Upper lobe of left lung (tissue), 6 donors: Measurements from ENCODE around the gene SBF2. TPM values are rescaled to one million over a fixed set of nuclear protein-coding genes. Genes with fewer than 3 reads are reported as not detected.

ENCODE experiments used
- ATAC-seq, 2 donors: fragments of 200-7000 bp; cut with Tn5 transposase; one replicate each; pipeline ENCODE4 v1.9.1; 2022; ENCODE audit warnings: mild to moderate bottlenecking in 2 of 2, moderate library complexity in 2 of 2; ENCODE audit not compliant: low FRiP score in 2 of 2
- DNase-seq, 2 donors: peaks; one replicate each; pipeline ENCODE4 v3.0.0-alpha.2; 2019 to 2020
- H3K27ac ChIP-seq, 4 donors: fragments of 200-600 bp; sonication (generic); one replicate each; pipeline ENCODE4 v1.5.1; 2016 to 2019
- H3K27me3 ChIP-seq, 4 donors: fragments of 200-600 bp; sonication (generic); one replicate each; pipeline ENCODE4 v1.5.1; 2017 to 2019
- H3K36me3 ChIP-seq, 4 donors: fragments of 200-600 bp; sonication (generic); one replicate each; pipeline ENCODE4 v1.5.1; 2016 to 2019
- H3K4me1 ChIP-seq, 4 donors: fragments of 200-600 bp; sonication (generic); one replicate each; pipeline ENCODE4 v1.5.1; 2018 to 2019
- H3K4me3 ChIP-seq, 4 donors: fragments of 200-600 bp; sonication (generic); one replicate each; pipeline ENCODE4 v1.5.1; 2017 to 2019; ENCODE audit warnings: mild to moderate bottlenecking in 2 of 4, moderate library complexity in 1 of 4
- H3K9me3 ChIP-seq, 4 donors: fragments of 200-600 bp; sonication (generic); one replicate each; pipeline ENCODE4 v1.5.1; 2018 to 2019
- EP300 ChIP-seq, 4 donors: sonication (generic); formaldehyde crosslinking; IDR thresholded peaks; one replicate each; pipeline ENCODE4 v1.5.1; 2017; ENCODE audit warnings: antibody characterized with exemption in 4 of 4, control low read depth in 2 of 4
- POLR2A ChIP-seq, 4 donors: fragments of 450-650 bp; IDR thresholded peaks; one replicate each; pipeline ENCODE4 v1.5.1; 2016 to 2017; ENCODE audit warnings: antibody characterized with exemption in 4 of 4, mild to moderate bottlenecking in 2 of 4
- POLR2AphosphoS5 ChIP-seq, 2 donors: sonication (generic); formaldehyde crosslinking; IDR thresholded peaks; one replicate each; pipeline ENCODE4 v1.5.1; 2017; ENCODE audit warnings: antibody characterized with exemption in 2 of 2
- WGBS, 2 donors: methylation state at CpG; one replicate each; pipeline ENCODE4 v1.1.5; 2017 to 2018; 5-methylcytosine and 5-hydroxymethylcytosine counted together
- total RNA-seq, 6 donors: library from RNA; depleted of rRNA in 4 of 6; stranded (reverse); fragments of >200 nt in 4 of 6; gene quantifications; one replicate each; pipeline versions ENCODE4 v1.1.0 to v1.2.1, GENCODE V29; 2016 to 2021
- TF ChIP-seq, protein P1 (sequence below), 6 experiments: fragments of 450-650 bp in 4 of 6; fragments of 200-600 bp in 2 of 6; sonication (generic) in 2 of 6; IDR thresholded peaks; one replicate each; pipeline ENCODE4 v1.5.1; 2016 to 2019; ENCODE audit warnings: antibody characterized with exemption in 6 of 6
- donor health status: DM: no; HTN: no; CAD: no; lungs with moderate emphysema.
- donor health status: DM: no; HTN: yes; CAD: no; lungs with severe emphysema.

Gene SBF2
- total RNA-seq, 6 donors from 2014 or later: 22.2 to 54.5 (median 41.2) TPM

DNA sequence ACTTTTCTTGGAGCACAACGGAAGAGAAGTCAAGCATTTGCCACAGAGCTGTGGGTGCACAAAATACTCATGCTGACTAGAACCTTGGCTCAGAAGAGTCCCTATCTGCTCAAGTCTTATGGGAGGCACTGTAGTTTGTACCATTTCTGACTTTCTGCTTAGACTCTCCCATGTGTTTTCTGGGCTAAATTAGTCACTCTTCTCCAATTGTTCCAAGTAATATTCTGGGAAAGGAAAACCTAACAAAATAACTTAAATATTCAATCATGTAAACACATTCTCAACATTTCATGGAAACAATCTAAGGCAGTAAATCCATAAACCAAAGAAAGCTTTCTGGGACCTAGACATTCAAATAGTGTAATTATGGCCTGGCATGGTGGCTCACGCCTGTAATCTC, 409.4 kb downstream of the SBF2 start:
- TF ChIP-seq, protein P1, sequence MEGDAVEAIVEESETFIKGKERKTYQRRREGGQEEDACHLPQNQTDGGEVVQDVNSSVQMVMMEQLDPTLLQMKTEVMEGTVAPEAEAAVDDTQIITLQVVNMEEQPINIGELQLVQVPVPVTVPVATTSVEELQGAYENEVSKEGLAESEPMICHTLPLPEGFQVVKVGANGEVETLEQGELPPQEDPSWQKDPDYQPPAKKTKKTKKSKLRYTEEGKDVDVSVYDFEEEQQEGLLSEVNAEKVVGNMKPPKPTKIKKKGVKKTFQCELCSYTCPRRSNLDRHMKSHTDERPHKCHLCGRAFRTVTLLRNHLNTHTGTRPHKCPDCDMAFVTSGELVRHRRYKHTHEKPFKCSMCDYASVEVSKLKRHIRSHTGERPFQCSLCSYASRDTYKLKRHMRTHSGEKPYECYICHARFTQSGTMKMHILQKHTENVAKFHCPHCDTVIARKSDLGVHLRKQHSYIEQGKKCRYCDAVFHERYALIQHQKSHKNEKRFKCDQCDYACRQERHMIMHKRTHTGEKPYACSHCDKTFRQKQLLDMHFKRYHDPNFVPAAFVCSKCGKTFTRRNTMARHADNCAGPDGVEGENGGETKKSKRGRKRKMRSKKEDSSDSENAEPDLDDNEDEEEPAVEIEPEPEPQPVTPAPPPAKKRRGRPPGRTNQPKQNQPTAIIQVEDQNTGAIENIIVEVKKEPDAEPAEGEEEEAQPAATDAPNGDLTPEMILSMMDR (IDR thresholded peaks at IDR 0.05): no peak
- TF ChIP-seq POLR2A (IDR thresholded peaks at IDR 0.05): no peak
- TF ChIP-seq POLR2AphosphoS5 (IDR thresholded peaks at IDR 0.05): no peak
- no peak for TF ChIP-seq EP300 (IDR thresholded peaks at IDR 0.05)
- no peak for ATAC-seq
- no peak for DNase-seq
- WGBS, 2 donors: 89 to 97% methylated on average over 2 of the region's 2 CpGs
- no peaks in the 10 kb centered on the region for H3K36me3 ChIP-seq
- no peaks in the 10 kb centered on the region for H3K9me3 ChIP-seq
- H3K27me3 ChIP-seq: no peaks in the 10 kb centered on the region
- H3K4me1 ChIP-seq: no peaks in the 10 kb centered on the region
- no peak overlapping the region for H3K27ac ChIP-seq
- H3K4me3 ChIP-seq: no peak overlapping the region

DNA sequence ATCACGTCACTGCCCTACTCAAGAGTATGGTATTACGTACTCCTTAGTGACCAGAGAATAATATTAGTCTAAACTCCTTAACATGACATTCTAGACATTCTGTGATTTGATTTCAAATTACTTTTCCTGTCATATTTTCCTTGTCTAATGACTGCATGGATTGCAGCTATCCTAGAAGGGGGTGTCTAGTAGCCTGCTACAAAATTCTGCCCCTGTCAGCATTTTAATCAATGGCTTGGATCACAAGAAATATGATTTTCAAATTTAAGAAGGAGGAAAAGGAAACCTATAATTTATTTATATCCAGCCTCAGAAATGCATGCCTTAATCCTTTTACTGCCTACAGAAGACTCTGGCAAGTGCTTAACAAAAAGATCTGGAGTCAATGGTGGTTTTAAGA, 413.4 kb downstream of the SBF2 start:
- ATAC-seq (no peak), DNase-seq (no peak)
- H3K27ac ChIP-seq: no peak overlapping the region
- H3K9me3 ChIP-seq: no peaks in the 10 kb centered on the region
- no peaks in the 10 kb centered on the region for H3K27me3 ChIP-seq
- WGBS, 2 donors: 93 to 95% methylated on average over 2 of the region's 2 CpGs
- H3K4me1 ChIP-seq: no peaks in the 10 kb centered on the region
- no peaks in the 10 kb centered on the region for H3K36me3 ChIP-seq
- no peak for TF ChIP-seq EP300 (IDR thresholded peaks at IDR 0.05)
- TF ChIP-seq, protein P1 (IDR thresholded peaks at IDR 0.05): no peak
- no peak for TF ChIP-seq POLR2AphosphoS5 (IDR thresholded peaks at IDR 0.05)
- TF ChIP-seq POLR2A (IDR thresholded peaks at IDR 0.05): no peak
- H3K4me3 ChIP-seq: no peak overlapping the region

DNA sequence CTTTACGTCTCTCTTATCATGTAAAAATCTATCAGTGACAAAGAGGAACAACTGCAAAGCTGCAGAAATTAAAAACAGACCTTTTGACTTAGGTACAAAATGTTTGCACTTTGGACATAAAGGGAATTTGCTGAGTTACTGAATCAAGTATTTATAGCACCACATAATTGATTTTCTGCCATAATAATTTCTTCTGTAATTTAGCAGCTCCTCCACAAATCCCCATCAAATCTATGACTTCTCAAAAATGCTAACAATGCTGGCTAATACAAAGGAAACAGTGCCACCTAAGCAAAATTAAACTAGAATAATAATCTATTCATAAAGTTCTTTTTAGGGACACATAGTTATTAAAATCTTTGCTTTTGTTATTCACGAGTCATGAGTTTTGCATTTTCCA, 415.1 kb downstream of the SBF2 start:
- DNase-seq: no peak
- TF ChIP-seq EP300 (IDR thresholded peaks at IDR 0.05) (no peak), POLR2AphosphoS5 (IDR thresholded peaks at IDR 0.05) (no peak), POLR2A (IDR thresholded peaks at IDR 0.05) (no peak)
- TF ChIP-seq, protein P1 (IDR thresholded peaks at IDR 0.05): no peak
- Histone ChIP-seq H3K9me3 (no peaks in the 10 kb centered on the region), H3K27ac (no peak overlapping the region), H3K4me1 (no peaks in the 10 kb centered on the region), H3K4me3 (no peak overlapping the region), H3K36me3 (no peaks in the 10 kb centered on the region), H3K27me3 (no peaks in the 10 kb centered on the region)
- 82 to 92% methylated on average over 2 of the region's 2 CpGs for WGBS, 2 donors
- ATAC-seq: no peak

DNA sequence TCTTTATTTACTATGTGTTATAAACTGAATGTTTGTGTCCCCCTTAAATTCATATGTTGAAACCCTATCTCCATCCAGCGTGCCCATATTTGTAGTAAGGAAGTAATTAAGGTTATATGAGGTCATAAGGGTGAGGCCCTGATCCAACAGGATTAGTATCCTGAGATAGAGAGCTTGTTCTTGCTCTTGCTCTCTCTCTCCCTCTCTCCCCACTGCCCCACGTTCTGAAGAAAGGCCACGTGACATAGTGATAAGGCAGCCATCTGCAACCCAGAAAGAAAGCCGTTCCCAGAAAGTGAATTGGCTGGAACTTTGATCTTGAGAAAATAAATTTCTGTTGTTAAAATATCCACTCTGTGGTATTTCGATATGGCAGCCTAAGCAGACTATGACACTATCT, 417.7 kb downstream of the SBF2 start:
- no peak overlapping the region for H3K4me3 ChIP-seq
- no peak for DNase-seq
- no peaks in the 10 kb centered on the region for H3K4me1 ChIP-seq
- WGBS, 2 donors: 86 to 95% methylated on average over 5 of the region's 5 CpGs
- no peaks in the 10 kb centered on the region for H3K27me3 ChIP-seq
- no peak for ATAC-seq
- TF ChIP-seq POLR2A (IDR thresholded peaks at IDR 0.05) (no peak), EP300 (IDR thresholded peaks at IDR 0.05) (no peak), POLR2AphosphoS5 (IDR thresholded peaks at IDR 0.05) (no peak)
- TF ChIP-seq, protein P1 (IDR thresholded peaks at IDR 0.05): no peak
- H3K27ac ChIP-seq: no peak overlapping the region
- no peaks in the 10 kb centered on the region for H3K9me3 ChIP-seq
- H3K36me3 ChIP-seq: no peaks in the 10 kb centered on the region

DNA sequence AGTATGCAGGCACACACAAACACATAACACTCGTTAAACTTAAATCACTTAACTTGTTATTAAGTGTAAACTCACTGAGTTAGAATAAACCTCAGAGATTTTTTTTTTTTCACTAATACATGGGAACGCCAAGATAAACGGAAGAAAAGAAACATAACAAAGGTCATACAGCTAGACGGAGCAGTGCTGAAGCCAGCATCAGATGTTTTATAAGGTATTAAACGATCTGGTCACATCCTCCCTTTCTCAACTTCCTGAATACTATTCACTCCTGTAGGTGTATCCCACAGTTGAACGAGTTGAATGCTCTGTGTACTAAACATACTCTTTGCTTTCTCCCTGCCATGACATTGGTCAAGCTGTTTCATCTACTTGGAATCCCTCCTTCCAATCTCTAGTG, 418.2 kb downstream of the SBF2 start:
- TF ChIP-seq EP300 (IDR thresholded peaks at IDR 0.05) (no peak), POLR2AphosphoS5 (IDR thresholded peaks at IDR 0.05) (no peak), POLR2A (IDR thresholded peaks at IDR 0.05) (no peak)
- TF ChIP-seq, protein P1 (IDR thresholded peaks at IDR 0.05): no peak
- Histone ChIP-seq H3K4me1 (no peaks in the 10 kb centered on the region), H3K27me3 (no peaks in the 10 kb centered on the region), H3K4me3 (no peak overlapping the region), H3K9me3 (no peaks in the 10 kb centered on the region), H3K36me3 (no peaks in the 10 kb centered on the region), H3K27ac (no peak overlapping the region)
- no peak for DNase-seq
- ATAC-seq: no peak
- 59 to 72% methylated on average over 6 of the region's 6 CpGs for WGBS, 2 donors
